Measurements from ENCODE around the gene SLC1A2.

SLC1A2 gene

DNA sequence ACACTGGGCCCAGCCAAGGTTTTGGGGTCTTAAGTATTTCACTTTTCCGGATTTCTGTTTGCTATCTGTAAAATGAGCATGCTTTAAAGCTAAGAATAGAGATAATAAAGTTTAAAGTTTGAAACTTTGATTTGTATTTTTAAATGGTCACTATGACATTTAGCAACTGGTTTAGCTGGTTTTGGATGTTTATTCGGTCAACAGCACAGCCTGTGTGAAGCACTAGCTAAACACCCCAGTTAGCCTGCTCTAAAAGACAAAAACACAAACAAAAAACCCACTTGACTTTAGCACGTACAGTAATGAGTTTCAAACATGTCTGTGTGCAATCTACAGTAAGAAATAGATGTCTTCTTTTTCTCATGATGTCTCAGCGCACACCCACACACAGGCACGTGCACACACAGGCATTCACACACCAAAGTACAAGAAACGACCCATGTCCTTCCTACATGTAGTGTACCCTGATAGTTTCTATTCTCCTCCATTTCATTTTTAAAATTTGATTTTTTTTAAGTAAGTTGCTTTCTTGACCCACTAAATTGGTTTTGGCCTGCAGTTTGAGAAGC, 29.4 kb downstream of the SLC1A2 start:
- Histone ChIP-seq H3K9ac (ENCODE audit: low read length) (no peak overlapping the region), H3K27ac (ENCODE audit: low read depth, low read length) (no peak overlapping the region), H3K27me3 (ENCODE audit: control insufficient read depth in 1 of 2, insufficient read depth in 2 of 2, low read length in 2 of 2) (no peaks in the 10 kb centered on the region), H3K9me3 (ENCODE audit: low read length) (no peaks in the 10 kb centered on the region), H3K4me1 (ENCODE audit: insufficient read depth, low read length) (peaks cover 7% of the 10 kb centered on the region), H3K4me3 (ENCODE audit: low read depth in 1 of 2, low read length in 2 of 2) (no peak overlapping the region), H3K36me3 (ENCODE audit: insufficient read depth, low read length) (no peaks in the 10 kb centered on the region)

- no peaks in the 10 kb centered on the region for H3K9me3 ChIP-seq (ENCODE audit: low read length)
- H3K27ac ChIP-seq (ENCODE audit: low read depth, low read length), result no peak overlapping the region
- no peak overlapping the region for H3K9ac ChIP-seq (ENCODE audit: low read length)
- no peak overlapping the region for H3K4me3 ChIP-seq (ENCODE audit: low read depth in 1 of 2, low read length in 2 of 2)
- H3K36me3 ChIP-seq (ENCODE audit: insufficient read depth, low read length), result no peaks in the 10 kb centered on the region
- peaks cover 7% of the 10 kb centered on the region for H3K4me1 ChIP-seq (ENCODE audit: insufficient read depth, low read length)
- no peaks in the 10 kb centered on the region for H3K27me3 ChIP-seq (ENCODE audit: control insufficient read depth in 1 of 2, insufficient read depth in 2 of 2, low read length in 2 of 2)
These were observed 30.2 kb downstream of the SLC1A2 start for GRCh38 chr11:35389112-35389511.

- no peak overlapping the region for H3K27ac ChIP-seq (ENCODE audit: low read depth, low read length)
- no peaks in the 10 kb centered on the region for H3K36me3 ChIP-seq (ENCODE audit: insufficient read depth, low read length)
- H3K27me3 ChIP-seq (ENCODE audit: control insufficient read depth in 1 of 2, insufficient read depth in 2 of 2, low read length in 2 of 2), result no peaks in the 10 kb centered on the region
- no peak overlapping the region for H3K9ac ChIP-seq (ENCODE audit: low read length)
- H3K9me3 ChIP-seq (ENCODE audit: low read length), result no peaks in the 10 kb centered on the region
- H3K4me3 ChIP-seq (ENCODE audit: low read depth in 1 of 2, low read length in 2 of 2), result no peak overlapping the region
- H3K4me1 ChIP-seq (ENCODE audit: insufficient read depth, low read length), result peaks cover 7% of the 10 kb centered on the region
These were observed 31.3 kb downstream of the SLC1A2 start for GRCh38 chr11:35388061-35388460.

GRCh38 chr11:35387111-35387982, 32.0 kb downstream of the SLC1A2 start:
- no peak overlapping the region for H3K27ac ChIP-seq (ENCODE audit: low read depth, low read length)
- H3K9me3 ChIP-seq (ENCODE audit: low read length), result no peaks in the 10 kb centered on the region
- no peaks in the 10 kb centered on the region for H3K27me3 ChIP-seq (ENCODE audit: control insufficient read depth in 1 of 2, insufficient read depth in 2 of 2, low read length in 2 of 2)
- no peaks in the 10 kb centered on the region for H3K36me3 ChIP-seq (ENCODE audit: insufficient read depth, low read length)
- H3K9ac ChIP-seq (ENCODE audit: low read length), result no peak overlapping the region
- peaks cover 7% of the 10 kb centered on the region for H3K4me1 ChIP-seq (ENCODE audit: insufficient read depth, low read length)
- H3K4me3 ChIP-seq (ENCODE audit: low read depth in 1 of 2, low read length in 2 of 2), result no peak overlapping the region

DNA sequence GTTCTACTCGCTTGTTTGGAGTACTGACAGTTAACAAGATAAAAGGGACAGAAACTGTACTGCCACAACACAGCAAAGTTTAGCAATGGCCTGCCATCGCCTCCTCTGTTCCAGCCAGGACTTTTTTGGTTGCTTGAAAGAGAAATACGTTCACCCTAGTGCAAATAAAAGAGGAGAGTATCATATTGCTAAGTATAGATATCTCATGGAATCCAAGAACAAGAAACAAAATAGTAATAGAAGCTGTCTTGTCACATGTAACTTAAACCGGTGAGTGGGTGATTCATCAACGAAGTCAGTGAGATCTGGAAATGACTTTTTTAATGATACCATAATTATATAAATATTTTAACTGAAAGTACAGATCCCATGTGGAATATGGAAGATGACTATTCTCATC, 35.4 kb downstream of the SLC1A2 start:
- no peaks in the 10 kb centered on the region for H3K27me3 ChIP-seq (ENCODE audit: control insufficient read depth in 1 of 2, insufficient read depth in 2 of 2, low read length in 2 of 2)
- H3K36me3 ChIP-seq (ENCODE audit: insufficient read depth, low read length), result no peaks in the 10 kb centered on the region
- H3K4me1 ChIP-seq (ENCODE audit: insufficient read depth, low read length), result no peaks in the 10 kb centered on the region
- H3K27ac ChIP-seq (ENCODE audit: low read depth, low read length), result no peak overlapping the region
- H3K4me3 ChIP-seq (ENCODE audit: low read depth in 1 of 2, low read length in 2 of 2), result no peak overlapping the region
- H3K9ac ChIP-seq (ENCODE audit: low read length), result no peak overlapping the region
- H3K9me3 ChIP-seq (ENCODE audit: low read length), result no peaks in the 10 kb centered on the region

DNA sequence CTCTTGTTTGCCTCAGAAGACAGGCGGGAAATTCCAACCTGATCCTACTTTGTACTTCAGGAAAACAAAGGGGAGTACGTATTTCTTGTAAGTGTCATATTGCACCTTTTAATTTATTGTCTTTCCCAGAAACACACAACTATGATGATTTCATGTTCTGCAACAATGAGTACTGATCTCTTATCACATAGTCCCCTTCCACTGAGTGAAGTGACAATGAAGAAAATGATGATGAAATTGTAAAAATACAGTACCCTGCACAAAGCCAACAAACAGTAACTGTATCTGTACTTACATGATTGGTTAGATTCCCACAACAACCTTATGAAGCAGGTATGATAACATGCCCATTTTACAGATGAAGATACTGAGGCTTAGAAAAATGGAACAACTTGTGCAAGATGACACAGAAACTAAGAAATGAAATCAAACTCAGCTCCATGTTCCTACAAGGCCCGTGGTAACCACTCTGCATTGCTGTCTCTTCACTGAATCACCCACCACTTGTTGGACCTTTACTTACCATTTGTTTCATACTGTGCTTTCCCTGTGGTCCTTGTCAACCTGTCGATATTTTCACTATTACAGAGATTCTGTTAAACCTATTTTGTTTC, 37.5 kb downstream of the SLC1A2 start:
- no peaks in the 10 kb centered on the region for H3K4me1 ChIP-seq (ENCODE audit: insufficient read depth, low read length)
- no peaks in the 10 kb centered on the region for H3K27me3 ChIP-seq (ENCODE audit: control insufficient read depth in 1 of 2, insufficient read depth in 2 of 2, low read length in 2 of 2)
- no peaks in the 10 kb centered on the region for H3K36me3 ChIP-seq (ENCODE audit: insufficient read depth, low read length)
- H3K9me3 ChIP-seq (ENCODE audit: low read length), result no peaks in the 10 kb centered on the region
- H3K9ac ChIP-seq (ENCODE audit: low read length), result no peak overlapping the region
- no peak overlapping the region for H3K4me3 ChIP-seq (ENCODE audit: low read depth in 1 of 2, low read length in 2 of 2)
- H3K27ac ChIP-seq (ENCODE audit: low read depth, low read length), result no peak overlapping the region

DNA sequence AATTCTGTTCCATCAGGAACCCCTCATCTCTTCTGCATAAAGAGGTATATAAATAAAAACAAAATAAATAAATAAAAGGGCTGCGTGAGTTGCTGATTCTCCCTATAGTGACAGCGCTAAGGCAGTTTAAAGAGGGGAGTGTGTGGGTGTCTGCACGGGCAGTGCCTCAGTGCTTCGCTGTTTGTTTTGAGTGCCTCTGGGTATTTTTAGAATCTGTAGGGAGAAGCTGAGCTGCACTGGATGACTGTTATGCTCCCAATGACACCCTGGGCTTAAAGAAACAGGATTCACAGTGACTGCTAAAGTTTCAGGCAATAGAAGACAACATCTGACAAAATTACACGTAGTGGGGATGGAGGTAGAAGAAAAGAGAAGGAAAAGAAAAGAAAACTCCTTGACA, 38.8 kb downstream of the SLC1A2 start:
- Histone ChIP-seq H3K4me3 (ENCODE audit: low read depth in 1 of 2, low read length in 2 of 2) (no peak overlapping the region), H3K27me3 (ENCODE audit: control insufficient read depth in 1 of 2, insufficient read depth in 2 of 2, low read length in 2 of 2) (no peaks in the 10 kb centered on the region), H3K4me1 (ENCODE audit: insufficient read depth, low read length) (no peaks in the 10 kb centered on the region), H3K9me3 (ENCODE audit: low read length) (no peaks in the 10 kb centered on the region), H3K9ac (ENCODE audit: low read length) (no peak overlapping the region), H3K36me3 (ENCODE audit: insufficient read depth, low read length) (no peaks in the 10 kb centered on the region), H3K27ac (ENCODE audit: low read depth, low read length) (no peak overlapping the region)

GRCh38 chr11:35377262-35377661, 42.1 kb downstream of the SLC1A2 start:
- Histone ChIP-seq H3K9me3 (ENCODE audit: low read length) (no peaks in the 10 kb centered on the region), H3K27ac (ENCODE audit: low read depth, low read length) (no peak overlapping the region), H3K27me3 (ENCODE audit: control insufficient read depth in 1 of 2, insufficient read depth in 2 of 2, low read length in 2 of 2) (no peaks in the 10 kb centered on the region), H3K4me1 (ENCODE audit: insufficient read depth, low read length) (no peaks in the 10 kb centered on the region), H3K9ac (ENCODE audit: low read length) (no peak overlapping the region), H3K4me3 (ENCODE audit: low read depth in 1 of 2, low read length in 2 of 2) (no peak overlapping the region), H3K36me3 (ENCODE audit: insufficient read depth, low read length) (no peaks in the 10 kb centered on the region)

DNA sequence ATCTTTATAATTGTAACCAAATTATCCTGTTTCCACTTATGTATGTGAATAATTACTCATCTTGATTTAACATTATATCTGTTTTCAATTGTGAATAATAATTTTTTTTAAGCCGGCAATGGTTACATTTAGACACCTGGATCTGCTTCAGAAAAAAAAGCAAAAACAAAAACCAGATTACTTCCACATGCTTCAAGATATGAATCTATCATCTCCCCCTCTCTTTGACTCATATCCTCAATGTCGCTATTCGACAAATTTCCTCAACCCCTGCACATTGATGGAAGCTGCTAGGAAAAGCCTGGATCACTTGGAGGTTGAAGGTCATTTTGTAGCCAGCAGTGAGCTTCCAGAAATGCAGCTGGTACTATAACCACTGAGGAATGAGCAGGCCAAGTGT, 42.7 kb downstream of the SLC1A2 start:
- H3K9me3 ChIP-seq (ENCODE audit: low read length), result no peaks in the 10 kb centered on the region
- H3K4me1 ChIP-seq (ENCODE audit: insufficient read depth, low read length), result no peaks in the 10 kb centered on the region
- H3K36me3 ChIP-seq (ENCODE audit: insufficient read depth, low read length), result no peaks in the 10 kb centered on the region
- H3K27ac ChIP-seq (ENCODE audit: low read depth, low read length), result no peak overlapping the region
- H3K27me3 ChIP-seq (ENCODE audit: control insufficient read depth in 1 of 2, insufficient read depth in 2 of 2, low read length in 2 of 2), result no peaks in the 10 kb centered on the region
- no peak overlapping the region for H3K9ac ChIP-seq (ENCODE audit: low read length)
- no peak overlapping the region for H3K4me3 ChIP-seq (ENCODE audit: low read depth in 1 of 2, low read length in 2 of 2)

GRCh38 chr11:35376118-35376510, 43.2 kb downstream of the SLC1A2 start:
- no peak overlapping the region for H3K4me3 ChIP-seq (ENCODE audit: low read depth in 1 of 2, low read length in 2 of 2)
- H3K4me1 ChIP-seq (ENCODE audit: insufficient read depth, low read length), result no peaks in the 10 kb centered on the region
- H3K36me3 ChIP-seq (ENCODE audit: insufficient read depth, low read length), result no peaks in the 10 kb centered on the region
- H3K27ac ChIP-seq (ENCODE audit: low read depth, low read length), result no peak overlapping the region
- no peak overlapping the region for H3K9ac ChIP-seq (ENCODE audit: low read length)
- H3K27me3 ChIP-seq (ENCODE audit: control insufficient read depth in 1 of 2, insufficient read depth in 2 of 2, low read length in 2 of 2), result no peaks in the 10 kb centered on the region
- no peaks in the 10 kb centered on the region for H3K9me3 ChIP-seq (ENCODE audit: low read length)

DNA sequence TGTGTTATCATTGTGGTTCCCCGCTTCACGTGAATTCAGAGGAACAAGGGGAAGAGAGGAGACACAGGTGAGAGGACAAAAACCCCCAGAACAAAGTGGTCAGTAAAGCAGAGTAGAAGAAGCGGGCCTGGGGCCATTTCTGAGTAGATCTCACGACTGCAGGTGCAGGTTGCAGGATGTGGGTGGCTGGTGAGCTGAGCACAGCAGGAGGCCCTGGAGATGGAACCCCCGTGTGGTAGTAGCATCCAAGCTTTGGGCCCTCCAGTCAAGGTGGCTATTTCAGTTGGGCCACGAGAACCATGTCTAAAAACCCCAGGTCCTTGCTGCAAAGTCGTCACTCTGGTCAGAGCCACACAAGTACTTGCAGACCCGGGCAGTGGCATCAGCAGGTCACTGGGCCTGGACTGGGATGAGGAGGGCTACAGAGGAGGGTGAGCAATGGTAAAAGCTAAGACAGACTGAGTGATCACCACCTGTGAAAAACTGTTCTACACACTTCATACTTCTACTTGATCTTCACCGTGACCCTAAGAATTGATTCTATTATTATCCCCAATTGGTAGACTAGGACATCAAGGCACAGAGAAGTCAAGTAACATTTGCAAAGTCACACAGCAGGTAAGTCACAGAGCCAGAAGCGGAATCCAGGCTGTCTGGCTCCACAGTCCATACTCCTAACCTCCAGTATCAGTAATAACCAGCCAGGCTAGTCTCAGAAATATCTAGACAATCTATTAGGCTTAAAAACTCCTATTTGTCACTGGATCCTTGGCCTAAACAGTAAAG, 43.8 kb downstream of the SLC1A2 start:
- H3K27me3 ChIP-seq (ENCODE audit: control insufficient read depth in 1 of 2, insufficient read depth in 2 of 2, low read length in 2 of 2), result no peaks in the 10 kb centered on the region
- no peak overlapping the region for H3K27ac ChIP-seq (ENCODE audit: low read depth, low read length)
- no peak overlapping the region for H3K4me3 ChIP-seq (ENCODE audit: low read depth in 1 of 2, low read length in 2 of 2)

More for the DNA sequence above, 43.8 kb downstream of the SLC1A2 start:
- Histone ChIP-seq H3K9me3 (ENCODE audit: low read length) (no peaks in the 10 kb centered on the region), H3K9ac (ENCODE audit: low read length) (no peak overlapping the region), H3K36me3 (ENCODE audit: insufficient read depth, low read length) (no peaks in the 10 kb centered on the region), H3K4me1 (ENCODE audit: insufficient read depth, low read length) (no peaks in the 10 kb centered on the region)

Measured in muscle layer of colon (tissue), 2 donors.